Neural cell (in vitro differentiated cells): ENCODE measurements around the gene CFAP58.

Experiments used
- CTCF ChIP-seq: fragments of 450-650 bp; IDR thresholded peaks from 2 replicates; pipeline ENCODE4 v1.5.1; 2014; ENCODE audit warnings: antibody characterized with exemption, mild to moderate bottlenecking, moderate library complexity; ENCODE audit not compliant: poor library complexity, severe bottlenecking
- EP300 ChIP-seq: fragments of 450-650 bp; conservative IDR thresholded peaks from 2 replicates; pipeline ENCODE4 v1.6.1; 2014; ENCODE audit warnings: antibody characterized with exemption, mild to moderate bottlenecking, moderate library complexity; ENCODE audit not compliant: poor library complexity, severe bottlenecking
- EZH2 ChIP-seq: fragments of 200-600, 300-800 bp; shearing (Covaris generic), sonication (generic); IDR thresholded peaks from 2 replicates; pipeline ENCODE4 v1.6.1; 2014; ENCODE audit warnings: antibody characterized with exemption, low read length, borderline replicate concordance, mild to moderate bottlenecking; ENCODE audit not compliant: insufficient read depth, poor library complexity, severe bottlenecking
- POLR2AphosphoS5 ChIP-seq: IDR thresholded peaks from 2 replicates; pipeline ENCODE4 v1.6.1; 2012
- RAD21 ChIP-seq: fragments of 450-650 bp; conservative IDR thresholded peaks from 2 replicates; pipeline ENCODE4 v1.6.1; 2014; ENCODE audit warnings: antibody characterized with exemption, mild to moderate bottlenecking, moderate library complexity
- REST ChIP-seq: IDR thresholded peaks from 2 replicates; pipeline ENCODE4 v1.6.1; 2012; ENCODE audit warnings: borderline replicate concordance
- SMC3 ChIP-seq: fragments of 450-650 bp; conservative IDR thresholded peaks from 2 replicates; pipeline ENCODE4 v1.6.1; 2014; ENCODE audit warnings: antibody characterized with exemption, mild to moderate bottlenecking, moderate library complexity; ENCODE audit not compliant: poor library complexity
- TAF1 ChIP-seq: IDR thresholded peaks from 2 replicates; pipeline ENCODE4 v1.6.1; 2012; ENCODE audit warnings: low read depth

GRCh38 chr10:104449391-104449790, 95.8 kb downstream of the CFAP58 start:
- TF ChIP-seq CTCF (no peak), POLR2AphosphoS5 (no peak), EZH2 (no peak), REST (no peak), EP300 (no peak), RAD21 (no peak), TAF1 (no peak), SMC3 (no peak)
